Stomach (tissue), 4 donors: ENCODE data around the gene TMEM225B.

Experiments used
- POLR2A ChIP-seq, 4 donors: fragments of 450-650 bp; IDR thresholded peaks; one replicate each; pipeline ENCODE4 v1.6.1; 2016; ENCODE audit warnings: antibody characterized with exemption in 4 of 4, control low read depth in 2 of 4, mild to moderate bottlenecking in 1 of 4, moderate library complexity in 1 of 4
- POLR2AphosphoS5 ChIP-seq, 3 donors: sonication (generic); formaldehyde crosslinking; IDR thresholded peaks; one replicate each; pipeline ENCODE4 v1.6.1; 2016; ENCODE audit warnings: antibody characterized with exemption in 3 of 3
- TF ChIP-seq, protein P1 (sequence below), 7 experiments: fragments of 450-650 bp in 4 of 7; fragments of 200-600 bp in 3 of 7; sonication (generic) in 3 of 7; IDR thresholded peaks; one replicate each; pipeline ENCODE4 v1.5.1; 2016 to 2019; ENCODE audit warnings: antibody characterized with exemption in 7 of 7, control low read depth in 2 of 7, mild to moderate bottlenecking in 1 of 7

DNA sequence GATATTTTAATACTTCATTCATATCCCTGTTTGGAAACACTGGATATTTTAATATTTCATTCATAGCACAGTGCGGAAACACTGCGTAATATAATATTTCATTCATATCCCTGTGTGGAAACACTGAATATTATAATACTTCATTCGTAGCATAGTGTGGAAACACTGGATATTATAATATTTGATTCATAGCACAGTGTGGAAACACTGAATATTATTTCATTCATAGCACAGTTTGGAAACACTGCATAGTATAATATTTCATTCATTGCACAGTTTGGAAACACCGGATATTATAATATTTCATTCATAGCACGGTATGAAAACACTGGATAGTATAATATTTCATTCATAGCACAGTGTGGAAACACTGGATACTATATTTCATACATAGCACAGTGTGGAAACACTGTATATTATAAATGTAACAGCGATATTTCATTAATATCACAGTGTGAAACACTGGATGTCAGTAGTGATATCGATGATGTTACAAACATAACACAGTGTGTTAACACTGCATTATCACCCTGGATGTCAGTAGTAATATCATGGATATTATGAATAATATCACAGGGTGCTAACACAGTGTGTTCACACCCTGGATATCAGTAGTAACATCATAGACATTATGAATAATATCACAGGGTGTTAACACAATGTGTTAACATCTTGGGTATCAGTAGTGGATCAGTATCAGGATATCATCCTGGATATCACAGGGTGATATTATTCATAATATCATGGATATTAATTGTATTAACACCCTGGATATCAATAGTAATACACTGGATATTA lies 2.9 kb upstream of the TMEM225B start:
- TF ChIP-seq, protein P1, sequence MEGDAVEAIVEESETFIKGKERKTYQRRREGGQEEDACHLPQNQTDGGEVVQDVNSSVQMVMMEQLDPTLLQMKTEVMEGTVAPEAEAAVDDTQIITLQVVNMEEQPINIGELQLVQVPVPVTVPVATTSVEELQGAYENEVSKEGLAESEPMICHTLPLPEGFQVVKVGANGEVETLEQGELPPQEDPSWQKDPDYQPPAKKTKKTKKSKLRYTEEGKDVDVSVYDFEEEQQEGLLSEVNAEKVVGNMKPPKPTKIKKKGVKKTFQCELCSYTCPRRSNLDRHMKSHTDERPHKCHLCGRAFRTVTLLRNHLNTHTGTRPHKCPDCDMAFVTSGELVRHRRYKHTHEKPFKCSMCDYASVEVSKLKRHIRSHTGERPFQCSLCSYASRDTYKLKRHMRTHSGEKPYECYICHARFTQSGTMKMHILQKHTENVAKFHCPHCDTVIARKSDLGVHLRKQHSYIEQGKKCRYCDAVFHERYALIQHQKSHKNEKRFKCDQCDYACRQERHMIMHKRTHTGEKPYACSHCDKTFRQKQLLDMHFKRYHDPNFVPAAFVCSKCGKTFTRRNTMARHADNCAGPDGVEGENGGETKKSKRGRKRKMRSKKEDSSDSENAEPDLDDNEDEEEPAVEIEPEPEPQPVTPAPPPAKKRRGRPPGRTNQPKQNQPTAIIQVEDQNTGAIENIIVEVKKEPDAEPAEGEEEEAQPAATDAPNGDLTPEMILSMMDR (IDR thresholded peaks at IDR 0.05): no peak
- TF ChIP-seq POLR2A (IDR thresholded peaks at IDR 0.05) (no peak), POLR2AphosphoS5 (IDR thresholded peaks at IDR 0.05) (no peak)
